Endodermal cell (in vitro differentiated cells): ENCODE measurements around the gene GRAP2. TPM values are rescaled to one million over a fixed set of nuclear protein-coding genes. Genes with fewer than 3 reads are reported as not detected.

ENCODE experiments used
- DNase-seq: peaks from one replicate; pipeline ENCODE4 v3.0.0-alpha.2; 2017
- H3K27ac ChIP-seq: 2 replicates; pipeline ENCODE4 v1.5.1; 2013; ENCODE audit warnings: mild to moderate bottlenecking, low read depth, low read length, moderate library complexity
- H3K27me3 ChIP-seq: 2 replicates; pipeline ENCODE4 v1.6.1; 2013; ENCODE audit warnings: mild to moderate bottlenecking, low read length, moderate library complexity; ENCODE audit not compliant: insufficient read depth, control insufficient read depth, poor library complexity, severe bottlenecking
- H3K36me3 ChIP-seq: 2 replicates; pipeline ENCODE4 v1.7.0; 2013; ENCODE audit warnings: mild to moderate bottlenecking, low read length, moderate library complexity; ENCODE audit not compliant: control insufficient read depth, insufficient read depth
- H3K4me1 ChIP-seq: one replicate; pipeline ENCODE4 v1.7.0; 2013; ENCODE audit warnings: low read length; ENCODE audit not compliant: control insufficient read depth, insufficient read depth
- H3K4me3 ChIP-seq: 2 replicates; pipeline ENCODE4 v1.5.1; 2013; ENCODE audit warnings: mild to moderate bottlenecking, low read length, moderate library complexity
- H3K9ac ChIP-seq: 2 replicates; pipeline ENCODE4 v1.6.1; 2013; ENCODE audit warnings: mild to moderate bottlenecking, low read length, moderate library complexity; ENCODE audit not compliant: poor library complexity, severe bottlenecking; ENCODE audit errors: extremely low read depth
- H3K9me3 ChIP-seq: 2 replicates; pipeline ENCODE4 v1.6.1; 2013; ENCODE audit warnings: mild to moderate bottlenecking, low read length, moderate library complexity; ENCODE audit not compliant: control insufficient read depth
- H3K27ac Mint-ChIP-seq: 2 replicates; pipeline ENCODE4 v1.8.0; 2020; ENCODE audit warnings: mixed read lengths
- H3K27me3 Mint-ChIP-seq: 2 replicates; pipeline ENCODE4 v1.8.0; 2021; ENCODE audit warnings: mild to moderate bottlenecking, mixed read lengths; ENCODE audit not compliant: insufficient read depth
- H3K36me3 Mint-ChIP-seq: 2 replicates; pipeline ENCODE4 v1.8.0; 2020; ENCODE audit warnings: low read depth, mixed read lengths
- H3K4me1 Mint-ChIP-seq: 2 replicates; pipeline ENCODE4 v1.8.0; 2020; ENCODE audit warnings: mixed read lengths
- H3K4me3 Mint-ChIP-seq: 2 replicates; pipeline ENCODE4 v1.8.0; 2020; ENCODE audit warnings: mild to moderate bottlenecking, moderate library complexity, mixed read lengths
- H3K9me3 Mint-ChIP-seq: 2 replicates; pipeline ENCODE4 v1.8.0; 2020; ENCODE audit warnings: mild to moderate bottlenecking, mixed read lengths
- CTCF ChIP-seq: fragments of 200-600 bp; sonication (generic); conservative IDR thresholded peaks from 2 replicates; pipeline ENCODE4 v1.5.0; 2021; ENCODE audit warnings: antibody characterized with exemption, mild to moderate bottlenecking
- WGBS, 2 experiments: methylation state at CpG; one replicate each; pipeline versions ENCODE4 v1.1.5 to v1.1.7; 2013; ENCODE audit warnings: missing lambda C conversion rate in 2 of 2, mixed read lengths in 1 of 2; ENCODE audit not compliant: insufficient coverage in 1 of 2, insufficient read length in 1 of 2; 5-methylcytosine and 5-hydroxymethylcytosine counted together
- total RNA-seq, 2 donors: library from RNA; stranded (reverse); fragmentation: NEBNext Ultra II Directional in 1 of 2; extraction: Animal tissue kit (Norgen Biotek cat#: 25700) in 1 of 2; gene quantifications; 2 replicates in 1 of 2; 3 replicates in 1 of 2; pipeline ENCODE4 v1.2.1, GENCODE V29; 2021

GRAP2 gene
- total RNA-seq, 2 donors from 2014 or later, result 0.11 to 0.92 TPM

DNA sequence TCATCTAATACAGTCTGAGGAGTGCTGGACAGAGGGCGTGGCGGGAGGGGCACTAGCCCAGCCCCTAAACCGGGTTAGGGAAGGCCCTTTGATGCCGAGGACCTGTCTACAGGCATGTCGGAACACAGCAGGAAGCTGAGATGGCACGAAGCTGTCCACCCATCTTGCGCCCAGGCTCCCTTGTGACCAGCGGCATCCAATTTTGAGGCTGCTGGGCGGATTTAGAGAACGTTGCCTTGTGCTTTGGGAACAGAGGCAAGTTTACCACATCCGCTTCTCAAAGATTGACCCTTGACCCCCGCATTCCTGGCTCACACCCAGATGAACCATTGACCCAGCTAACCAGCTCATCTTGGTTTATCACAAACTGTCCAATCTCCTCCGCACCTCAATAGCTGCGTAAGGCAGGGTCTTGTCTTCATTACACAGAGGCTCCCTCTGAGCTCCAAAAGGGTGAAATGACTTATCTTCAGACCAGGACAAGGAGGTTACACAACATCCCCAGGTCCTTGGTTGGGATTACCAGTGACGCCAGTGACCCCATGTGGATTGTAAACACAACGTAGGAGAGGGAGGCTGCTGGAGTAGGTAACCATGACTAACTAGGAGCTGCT lies 98.4 kb downstream of the GRAP2 start:
- Histone ChIP-seq H3K36me3 (no peaks in the 10 kb centered on the region), H3K4me3 (peak overlapping the region; percentile 54), H3K27ac (peak overlapping the region; percentile 91), H3K9ac (peak overlapping the region; percentile 39), H3K4me1 (peaks cover 39% of the 10 kb centered on the region), H3K9me3 (no peaks in the 10 kb centered on the region), H3K27me3 (peaks cover 11% of the 10 kb centered on the region)
- peaks cover 13% of the 10 kb centered on the region for H3K36me3 Mint-ChIP-seq
- no peak for TF ChIP-seq CTCF
- H3K9me3 Mint-ChIP-seq, result no peaks in the 10 kb centered on the region
- no peak for DNase-seq
- WGBS, 2 experiments, result 80 to 81% methylated on average over 14 to 16 of the region's 16 CpGs
- peak overlapping the region; percentile 24 for H3K4me3 Mint-ChIP-seq
- peak overlapping the region; percentile 92 for H3K27ac Mint-ChIP-seq
- peaks cover 1% of the 10 kb centered on the region for H3K27me3 Mint-ChIP-seq
- H3K4me1 Mint-ChIP-seq, result peaks cover 77% of the 10 kb centered on the region

DNA sequence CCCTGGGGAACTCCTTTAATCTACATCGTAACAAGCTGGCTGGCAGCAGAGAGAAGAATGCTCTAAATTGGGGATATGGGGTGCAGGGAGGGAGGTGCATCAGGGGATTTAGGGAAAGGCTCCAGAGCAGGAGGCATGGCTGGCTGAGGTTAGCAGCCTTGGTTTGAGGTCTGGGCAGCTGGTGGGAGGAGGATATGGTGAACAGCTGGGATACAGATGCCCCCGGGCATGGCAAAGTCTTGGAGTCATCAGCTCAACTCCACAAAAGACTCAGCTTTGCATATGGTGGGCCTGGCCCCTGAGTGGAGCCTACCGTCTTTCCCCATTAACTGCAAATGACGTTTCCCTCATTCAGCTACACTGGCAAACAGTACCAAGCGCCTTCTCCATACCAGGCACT lies 99.3 kb downstream of the GRAP2 start:
- Histone ChIP-seq H3K27me3 (peaks cover 7% of the 10 kb centered on the region), H3K9me3 (no peaks in the 10 kb centered on the region), H3K9ac (peak overlapping the region; percentile 35), H3K27ac (no peak overlapping the region), H3K4me1 (peaks cover 39% of the 10 kb centered on the region), H3K4me3 (peak overlapping the region; percentile 54), H3K36me3 (no peaks in the 10 kb centered on the region)
- peaks cover 84% of the 10 kb centered on the region for H3K4me1 Mint-ChIP-seq
- no peak for DNase-seq
- no peaks in the 10 kb centered on the region for H3K9me3 Mint-ChIP-seq
- H3K27ac Mint-ChIP-seq, result peak overlapping the region; percentile 92
- H3K4me3 Mint-ChIP-seq, result peak overlapping the region; percentile 24
- TF ChIP-seq CTCF, result no peak
- 92 to 94% methylated on average over 3 to 5 of the region's 5 CpGs for WGBS, 2 experiments
- H3K27me3 Mint-ChIP-seq, result no peaks in the 10 kb centered on the region
- peaks cover 15% of the 10 kb centered on the region for H3K36me3 Mint-ChIP-seq

DNA sequence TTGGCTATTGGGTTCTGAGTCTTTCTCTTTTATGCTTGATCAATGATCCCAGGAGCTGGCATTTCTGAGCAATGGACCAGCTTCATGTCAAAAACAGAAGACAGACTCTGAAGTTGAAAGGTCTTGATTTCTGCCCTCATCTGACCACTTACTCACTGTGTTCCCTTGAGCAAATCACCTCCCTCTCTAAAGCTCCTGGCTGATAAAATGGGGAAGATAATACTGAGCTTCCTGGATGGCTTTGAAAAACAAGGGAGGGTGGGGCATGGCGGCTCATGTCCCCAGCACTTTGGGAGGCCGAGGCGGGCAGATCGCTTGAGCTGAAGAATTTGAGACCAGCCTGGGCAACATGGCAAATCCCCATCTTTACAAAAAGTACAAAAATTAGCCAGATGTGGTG lies 100.2 kb downstream of the GRAP2 start:
- Mint-ChIP-seq H3K27ac (peak overlapping the region; percentile 92), H3K27me3 (no peaks in the 10 kb centered on the region), H3K9me3 (no peaks in the 10 kb centered on the region), H3K36me3 (peaks cover 16% of the 10 kb centered on the region), H3K4me3 (peak overlapping the region; percentile 24), H3K4me1 (peaks cover 85% of the 10 kb centered on the region)
- peaks cover 39% of the 10 kb centered on the region for H3K4me1 ChIP-seq
- H3K9ac ChIP-seq, result no peak overlapping the region
- no peak for DNase-seq
- no peaks in the 10 kb centered on the region for H3K36me3 ChIP-seq
- H3K27ac ChIP-seq, result no peak overlapping the region
- H3K27me3 ChIP-seq, result no peaks in the 10 kb centered on the region
- WGBS, 2 experiments, result 77% methylated on average over 4 of the region's 4 CpGs; no CpG with 5 or more reads in 1 of the 2 experiments
- no peak for TF ChIP-seq CTCF
- H3K9me3 ChIP-seq, result no peaks in the 10 kb centered on the region
- peak overlapping the region; percentile 54 for H3K4me3 ChIP-seq
